HG02943 (cell line): ENCODE data around the gene GATM.
"Not testable (repeated sequence)": the region's sequence is repeated elsewhere in the genome, so short reads cannot be mapped to it uniquely, and the experiment has no call there.

ENCODE experiments used
- ATAC-seq: cut with Tn5 transposase; IDR thresholded peaks from one replicate; pipeline ENCODE4 v1.9.1; 2021; ENCODE audit warnings: mild to moderate bottlenecking, low read depth, moderate library complexity; ENCODE audit not compliant: unreplicated experiment

GATM gene

DNA sequence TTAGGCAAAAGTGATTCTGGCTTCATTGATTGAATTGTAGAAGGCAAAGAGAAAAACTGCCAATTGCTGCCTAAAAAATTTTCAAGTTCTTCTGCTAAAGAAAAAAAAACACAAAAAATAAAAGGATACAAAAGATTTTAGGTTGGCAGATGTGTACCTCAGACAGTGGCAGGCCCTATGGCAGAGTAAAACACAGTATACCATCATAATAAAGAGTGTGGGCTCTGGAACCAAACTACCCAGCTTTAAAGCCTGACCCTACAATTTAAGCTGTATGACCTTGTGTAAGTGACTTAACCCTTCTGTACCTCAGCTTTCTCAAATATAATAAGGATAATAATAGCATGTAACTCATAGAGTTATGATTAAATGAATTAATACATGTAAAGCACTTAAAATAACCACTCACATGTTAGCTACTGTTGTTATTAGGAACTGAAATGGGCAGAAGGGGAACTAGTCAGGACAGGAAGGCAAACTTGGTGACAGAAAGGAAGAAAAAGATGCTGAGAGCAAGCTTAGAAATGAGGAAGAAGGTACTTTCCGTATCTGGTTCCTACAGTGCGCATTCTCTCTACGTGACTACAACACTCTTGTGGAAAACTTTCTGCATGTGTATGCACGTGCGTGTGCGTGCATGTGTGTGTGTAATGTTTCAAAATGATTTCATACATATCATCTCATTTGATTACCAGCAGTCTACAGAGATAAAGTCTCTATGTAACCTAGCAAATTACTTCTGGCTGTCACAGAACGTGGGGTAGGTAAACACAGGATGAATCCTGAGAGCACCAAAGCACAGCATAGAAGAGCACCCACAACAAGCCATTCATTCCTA, 13.6 kb upstream of the GATM start:
- peak; percentile 90 for ATAC-seq

DNA sequence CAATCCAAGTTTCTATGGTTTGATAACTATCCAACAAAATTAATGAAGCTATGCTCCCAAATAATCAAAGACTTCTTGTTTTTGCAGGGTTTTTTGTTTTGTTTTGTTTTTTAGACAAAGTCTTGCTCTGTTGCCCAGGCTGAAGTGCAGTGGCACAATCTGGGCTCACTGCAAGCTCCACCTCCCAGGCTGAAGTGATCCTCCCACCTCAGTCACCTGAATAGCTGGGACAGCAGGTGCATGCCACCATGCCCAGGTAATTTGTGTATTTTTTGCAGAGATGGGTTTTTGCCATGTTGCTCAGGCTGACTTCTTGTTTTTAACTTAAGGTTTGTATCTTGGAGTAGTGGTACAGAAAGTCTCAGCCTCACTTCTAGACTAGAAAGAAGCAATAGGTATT, 11.0 kb upstream of the GATM start:
- no peak for ATAC-seq

DNA sequence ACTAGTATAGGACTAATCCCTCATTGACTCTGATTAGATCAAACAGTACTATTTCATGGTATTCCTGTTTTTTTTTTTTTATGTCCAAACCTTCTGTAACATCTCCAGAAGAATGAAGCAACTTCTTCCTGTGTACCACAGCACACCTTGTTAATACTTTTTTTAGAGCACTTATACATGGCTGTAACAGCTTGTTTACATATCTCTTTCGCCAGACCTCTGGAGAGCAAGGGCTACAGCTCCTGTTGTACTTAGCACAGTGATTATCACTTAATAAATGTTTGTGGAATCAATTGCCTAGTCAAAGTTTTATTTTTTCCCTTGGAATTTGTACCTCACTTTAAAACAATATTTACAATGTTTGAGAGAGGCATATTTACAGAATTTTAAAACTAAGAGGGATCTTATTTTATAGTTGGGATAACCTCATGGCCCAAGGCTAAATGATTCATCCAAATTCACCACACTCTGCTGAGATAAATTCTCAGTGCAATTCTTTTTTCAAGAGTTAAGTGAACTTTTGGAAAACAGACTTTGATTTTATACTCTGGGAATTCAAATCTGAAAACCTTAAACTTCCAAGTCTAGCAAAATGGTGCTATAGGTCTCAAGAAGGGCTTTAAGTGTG, 9.2 kb upstream of the GATM start:
- ATAC-seq = no peak

DNA sequence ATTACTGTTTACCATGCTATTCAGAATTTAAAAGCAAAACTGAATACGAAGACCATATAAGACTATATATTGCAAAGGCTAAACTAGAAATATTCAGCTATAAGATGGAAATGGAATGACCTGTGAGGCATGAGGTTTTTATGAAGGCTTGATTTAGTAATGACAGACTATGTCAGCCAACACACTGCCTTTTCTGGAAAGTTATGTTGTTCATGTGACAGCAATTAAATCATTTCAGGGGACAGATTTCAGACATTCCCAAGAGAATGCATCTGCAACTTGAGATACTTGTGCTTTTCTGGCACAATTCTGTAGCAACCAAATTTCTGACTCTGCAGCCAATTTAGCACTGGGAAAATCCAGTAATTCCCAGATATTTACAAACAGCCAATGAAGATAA, 8.6 kb upstream of the GATM start:
- no peak for ATAC-seq

DNA sequence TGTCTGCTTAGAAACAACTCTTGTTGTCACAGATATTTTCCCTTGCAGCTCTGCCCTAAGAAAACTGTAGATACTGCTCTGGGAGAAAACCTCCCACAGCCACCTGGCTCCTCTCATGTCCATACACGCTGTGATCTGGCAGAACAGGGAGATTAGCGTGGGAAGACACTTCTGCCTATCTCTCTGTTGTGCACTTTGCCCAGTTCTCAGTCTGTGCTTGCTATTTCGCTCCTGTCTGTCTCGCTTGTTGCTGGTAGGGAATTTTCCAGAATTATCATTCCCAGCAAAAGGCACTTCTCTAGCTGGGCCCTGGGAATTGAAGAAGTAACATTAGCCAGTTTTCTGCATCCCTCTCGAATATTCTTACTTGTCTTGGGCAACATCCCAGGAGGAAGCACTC, 8.1 kb upstream of the GATM start:
- ATAC-seq = no peak

DNA sequence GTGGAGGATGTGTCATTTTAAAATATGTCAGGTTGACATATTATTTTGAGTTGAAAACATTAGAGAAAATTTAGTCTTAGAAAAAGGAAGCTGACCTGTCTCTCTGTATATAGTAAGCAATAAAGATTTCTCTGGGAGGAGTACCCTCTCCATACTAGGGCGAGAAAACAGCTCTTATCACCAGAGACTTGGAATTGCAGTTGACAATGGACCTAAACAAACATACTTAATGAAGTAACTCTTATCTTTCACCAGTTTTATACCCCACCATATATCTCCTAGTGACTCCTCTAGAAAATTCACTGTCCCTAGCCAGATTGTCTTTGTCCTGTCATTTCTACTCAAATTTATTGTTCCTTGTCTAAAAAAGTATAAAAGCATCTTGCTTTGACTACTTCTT, 7.2 kb upstream of the GATM start:
- no peak for ATAC-seq

DNA sequence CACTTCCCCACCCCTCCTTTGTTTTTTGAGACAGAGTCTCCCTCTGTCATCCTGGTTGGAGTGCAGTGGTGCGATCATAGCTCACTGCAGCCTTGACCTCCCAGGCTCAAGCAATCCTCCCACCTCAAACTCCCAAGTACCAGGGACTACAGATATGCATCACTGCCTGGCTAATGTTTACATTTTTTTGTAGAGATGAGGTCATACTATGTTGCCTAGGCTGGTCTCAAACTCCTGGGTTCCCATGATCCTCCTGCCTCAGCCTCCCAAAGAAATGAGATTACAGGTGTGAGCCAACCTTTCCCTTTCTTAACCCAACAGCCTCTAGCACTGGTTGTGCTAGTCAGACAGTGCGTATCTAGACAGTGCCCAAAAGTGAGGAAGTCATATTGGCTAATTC, 6.4 kb upstream of the GATM start:
- ATAC-seq = no peak

DNA sequence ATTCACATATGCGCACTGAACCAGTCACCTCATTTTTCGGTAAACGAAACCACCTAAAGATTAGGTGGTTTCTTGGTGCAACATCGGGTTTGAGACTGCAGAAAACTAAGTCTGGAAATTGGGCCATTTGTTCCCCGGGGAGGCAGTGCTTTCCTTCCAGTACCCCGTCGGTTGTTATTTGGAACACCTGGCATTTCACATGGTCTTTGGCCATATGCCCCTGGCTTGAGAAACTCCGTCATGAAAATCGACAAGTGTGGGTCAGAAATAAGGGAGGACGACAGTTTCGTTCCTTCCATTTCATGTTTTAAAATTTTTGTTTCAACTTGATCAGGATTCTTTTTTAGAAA, 544 bp upstream of the GATM start:
- no peak for ATAC-seq

DNA sequence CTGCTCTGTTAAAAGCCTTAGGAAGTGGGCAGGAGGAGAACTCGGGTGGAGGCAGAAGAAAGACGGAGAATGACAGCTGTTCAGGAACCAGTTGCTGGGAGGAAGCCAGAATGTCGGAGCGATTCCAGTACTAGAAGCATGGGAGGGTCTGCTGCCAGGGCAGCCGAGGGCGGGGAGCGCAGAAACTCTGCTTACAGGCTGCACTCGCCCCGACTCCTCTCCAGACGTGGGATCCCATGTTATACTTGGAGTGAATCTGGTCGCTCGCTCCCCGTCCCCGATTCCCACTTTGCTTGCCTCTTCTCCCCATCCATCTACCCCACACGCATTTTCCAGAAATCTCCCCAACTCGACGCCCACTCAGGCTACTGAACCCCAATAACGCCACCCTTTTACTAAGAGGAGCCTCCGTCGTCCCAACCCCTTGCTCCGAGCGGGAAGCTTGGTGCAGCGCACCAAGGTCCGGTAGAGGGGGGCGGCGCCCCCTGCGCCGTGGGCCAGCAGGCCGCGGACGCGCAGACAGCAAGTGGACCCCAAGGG, 665 bp downstream of the GATM start:
- ATAC-seq = no peak

DNA sequence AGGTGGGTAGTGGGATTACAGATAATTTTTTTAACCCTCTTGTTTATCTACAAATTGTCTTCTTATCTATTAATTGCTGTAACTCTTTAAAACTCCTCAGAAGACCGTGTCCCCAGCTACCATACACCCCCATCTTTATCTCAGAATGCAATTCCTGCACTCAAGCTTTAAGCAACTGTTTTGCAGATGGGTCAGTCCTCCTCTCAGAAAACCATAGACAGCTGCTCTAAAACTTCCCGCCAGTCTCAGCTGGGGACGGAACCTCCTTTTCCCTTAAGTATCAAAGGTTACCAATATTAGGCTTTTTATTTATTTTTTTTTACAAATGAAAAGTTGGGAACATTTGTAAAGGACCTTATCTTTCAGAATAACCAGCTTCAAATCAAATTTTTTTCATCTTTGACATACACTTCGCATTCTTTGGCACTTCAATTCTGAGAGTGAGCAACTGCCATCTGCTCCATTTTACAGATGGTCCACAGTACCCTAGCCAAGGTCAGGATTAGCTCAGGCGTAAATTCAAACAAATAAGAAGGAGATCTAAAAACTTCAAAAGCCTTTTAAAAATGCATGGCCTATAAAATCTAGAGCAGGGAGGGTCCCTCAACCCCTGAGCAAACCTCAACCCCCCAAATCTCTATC, 1.3 kb downstream of the GATM start:
- ATAC-seq = no peak

DNA sequence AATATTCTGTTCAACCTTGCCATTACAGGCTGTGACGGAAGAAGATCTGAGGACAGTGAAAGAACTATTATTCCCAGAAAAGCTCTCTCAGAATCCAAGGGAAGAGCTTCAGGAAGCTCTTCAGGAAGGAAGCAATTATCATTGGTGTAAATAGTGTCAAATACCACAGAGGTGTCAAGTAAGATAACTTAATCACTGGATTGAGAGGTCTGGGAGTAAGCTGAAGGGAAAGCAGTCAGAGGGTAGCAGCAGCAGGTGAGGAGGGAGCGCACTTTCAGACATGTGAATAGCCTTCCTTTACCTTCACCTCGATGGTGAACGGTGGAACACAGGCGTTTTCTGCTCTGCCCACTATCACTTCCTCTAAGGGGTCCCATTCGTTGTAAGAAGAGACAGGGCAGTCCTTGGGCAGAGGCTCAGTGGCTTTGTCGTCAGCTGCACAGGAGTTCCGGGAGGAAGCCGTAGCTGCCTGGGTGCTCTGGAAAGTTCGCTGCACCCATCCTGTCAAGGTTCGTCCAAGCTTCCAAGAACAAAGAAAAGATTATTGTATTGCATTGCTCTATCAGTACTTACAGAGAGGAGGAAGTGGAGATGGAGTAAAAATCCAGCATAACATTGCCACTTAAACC, 1.9 kb downstream of the GATM start:
- no peak for ATAC-seq

DNA sequence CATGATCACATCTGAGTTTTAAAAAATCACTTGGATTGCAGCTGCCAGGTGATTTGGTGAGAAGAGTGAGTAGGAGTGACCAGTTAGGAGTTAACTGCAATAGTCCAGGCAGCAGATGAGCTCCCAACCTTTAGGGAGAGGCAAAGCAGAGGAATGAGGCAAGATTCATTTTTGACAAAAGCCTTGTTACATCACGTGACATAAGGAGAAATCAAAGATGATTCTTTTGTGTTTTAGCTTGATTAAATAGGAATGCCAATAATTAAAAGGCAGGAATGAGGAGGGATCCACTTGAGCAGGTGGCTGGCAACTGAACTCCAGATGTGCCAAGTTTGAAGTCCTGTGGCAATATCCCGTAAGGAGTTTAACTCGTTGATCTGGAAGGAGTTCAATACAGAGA, 2.5 kb downstream of the GATM start:
- no peak for ATAC-seq

DNA sequence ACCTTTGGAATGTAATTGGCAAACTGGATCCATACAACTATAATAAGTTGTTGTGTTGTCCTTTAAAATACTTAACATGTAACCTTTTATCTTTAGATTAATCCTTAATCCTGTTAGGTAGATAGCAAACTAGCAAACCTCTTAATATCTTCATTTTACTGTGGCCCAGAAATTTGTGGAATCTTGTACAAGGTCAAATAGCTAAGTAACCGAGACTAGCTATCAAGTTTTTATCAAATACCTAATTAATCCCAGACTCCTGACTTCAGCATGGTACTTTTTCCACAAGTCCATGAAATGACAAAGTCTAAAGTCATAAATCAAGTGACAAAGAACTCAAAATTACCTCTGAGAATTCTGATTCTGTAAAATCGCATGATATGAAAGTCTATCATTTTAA, 4.4 kb downstream of the GATM start:
- ATAC-seq = no peak

DNA sequence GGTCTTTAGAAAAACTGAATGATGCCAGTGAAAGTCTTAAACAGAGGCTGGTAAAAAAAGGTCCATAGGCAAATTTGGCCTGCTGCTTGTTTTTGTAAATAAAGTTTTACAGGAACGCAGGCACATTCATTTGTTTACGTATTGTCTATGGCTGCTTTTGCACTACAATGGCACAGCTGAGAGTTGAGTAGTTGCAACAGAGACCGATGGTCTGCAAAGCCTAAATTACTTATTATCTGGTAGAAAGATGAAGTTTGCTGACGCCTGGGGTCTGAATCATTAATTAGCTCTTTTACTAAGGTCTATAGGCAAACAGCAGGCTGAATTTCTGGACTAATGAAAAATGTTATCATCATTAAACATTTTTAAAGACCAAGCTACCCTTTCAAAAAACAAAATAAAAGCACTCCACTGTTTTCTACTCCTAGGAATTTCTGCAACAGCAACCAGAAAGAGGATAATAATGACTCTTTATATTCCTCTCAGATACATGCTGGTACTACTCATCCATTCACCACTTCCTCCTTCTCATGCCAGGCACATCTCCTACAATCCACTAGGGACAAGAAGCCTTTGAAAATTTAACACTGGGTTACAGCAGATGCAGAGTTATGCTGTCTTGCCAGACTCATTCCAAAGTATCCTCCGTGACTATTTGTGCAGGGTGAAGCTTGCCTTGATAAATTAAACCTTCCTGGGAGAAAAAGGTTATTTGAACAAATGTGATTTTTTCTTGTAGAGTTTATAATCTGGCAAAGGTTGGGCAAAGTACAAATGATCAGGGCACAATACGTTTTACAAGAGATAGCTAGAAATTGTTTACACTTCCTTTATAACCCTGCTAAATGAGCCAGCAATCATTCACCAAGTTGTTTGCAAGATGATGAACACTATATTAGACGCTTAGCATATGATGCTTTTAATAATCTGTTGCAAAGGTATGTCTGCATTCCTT, 6.0 kb downstream of the GATM start:
- no peak for ATAC-seq

DNA sequence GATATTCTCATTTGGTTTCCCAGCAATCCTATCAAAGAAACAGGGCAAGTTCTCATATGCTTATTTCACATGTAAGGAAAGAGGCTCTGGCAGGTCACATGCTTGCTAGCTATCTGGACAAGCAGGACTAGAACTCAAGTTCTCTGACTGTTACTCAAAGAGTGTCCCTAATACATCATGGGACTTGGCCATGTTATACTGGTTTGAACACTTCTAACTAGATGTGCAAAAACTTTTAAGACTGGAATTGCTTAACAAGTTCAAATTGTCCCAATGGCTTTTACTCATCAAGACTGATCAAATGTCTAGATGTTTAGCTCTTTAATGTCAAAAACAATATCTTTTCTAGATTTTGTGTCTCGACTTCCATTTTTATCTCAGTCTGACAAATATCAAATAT, 6.8 kb downstream of the GATM start:
- ATAC-seq = no peak

DNA sequence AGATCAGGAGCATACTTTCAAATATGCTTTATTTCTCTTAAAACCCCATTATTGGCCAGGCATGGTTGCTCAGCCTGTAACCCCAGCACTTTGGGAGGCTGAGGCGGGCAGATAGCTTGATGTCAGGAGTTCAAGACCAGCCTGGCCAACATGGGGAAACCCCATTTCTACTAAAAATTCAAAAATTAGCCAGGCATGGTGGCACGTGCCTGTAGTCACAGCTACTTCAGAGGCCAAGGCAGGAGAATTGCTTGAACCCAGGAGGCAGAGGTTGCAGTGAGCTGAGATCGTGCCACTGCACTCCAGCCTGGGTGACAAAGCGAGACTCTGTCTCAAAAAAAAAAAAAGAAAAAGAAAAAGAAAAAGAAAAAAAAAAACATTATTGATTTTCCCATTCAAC, 8.3 kb downstream of the GATM start:
- not testable (repeated sequence) for ATAC-seq

DNA sequence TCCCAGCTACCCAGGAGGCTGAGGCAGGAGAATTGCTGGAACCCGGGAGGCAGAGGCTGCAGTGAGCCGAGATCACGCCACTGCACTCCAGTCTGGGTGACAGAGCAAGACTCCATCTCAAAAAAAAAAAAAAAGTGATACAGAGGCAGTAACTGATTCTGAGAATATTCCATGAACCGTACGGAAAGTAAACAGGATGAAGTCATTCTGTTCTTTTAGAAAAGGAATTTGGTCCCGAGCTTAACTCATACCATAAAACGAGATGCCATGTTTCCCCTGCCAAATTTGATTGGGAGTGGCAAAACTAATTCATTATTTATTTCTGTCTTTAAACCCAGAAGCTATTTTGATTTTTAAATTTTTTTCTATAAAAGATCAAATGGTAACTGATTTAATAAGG, 11.1 kb downstream of the GATM start:
- not testable (repeated sequence) for ATAC-seq

DNA sequence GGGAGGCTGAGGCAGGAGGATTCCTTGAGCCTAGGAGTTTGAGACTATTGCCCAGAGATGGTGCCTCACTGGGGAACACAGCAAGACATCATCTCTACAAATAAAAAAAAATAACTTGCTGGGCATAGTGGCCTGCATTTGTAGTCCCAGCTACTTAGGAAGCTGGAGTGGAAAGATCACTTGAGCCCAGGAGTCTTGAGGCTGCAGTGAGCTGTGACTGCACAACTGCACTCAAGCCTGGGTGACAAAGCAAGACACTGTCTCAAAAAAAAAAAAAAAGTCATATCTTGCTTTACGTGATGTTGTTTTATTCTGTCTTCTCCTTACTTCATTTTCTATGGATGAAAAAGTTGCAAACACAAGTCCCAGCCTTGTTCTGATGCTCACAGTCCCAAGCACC, 14.1 kb downstream of the GATM start:
- no peak for ATAC-seq

DNA sequence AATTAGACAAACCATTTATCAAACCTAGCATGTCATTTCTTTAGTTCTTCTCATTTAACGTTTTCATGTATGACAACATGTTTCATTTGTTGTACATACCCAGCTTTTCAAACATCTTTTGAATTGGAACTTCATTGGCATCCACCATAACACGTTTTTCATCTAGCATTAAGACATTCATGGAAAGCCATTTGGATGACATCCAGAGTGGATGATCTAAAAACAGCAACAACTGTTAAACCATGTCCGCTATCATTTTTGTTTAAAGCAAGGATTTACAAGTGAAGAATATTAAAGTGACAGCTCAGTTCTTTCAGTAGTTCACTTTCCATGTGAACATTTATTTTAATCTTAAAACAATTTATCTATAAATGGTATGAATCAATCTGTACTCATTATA, 14.5 kb downstream of the GATM start:
- ATAC-seq = no peak

DNA sequence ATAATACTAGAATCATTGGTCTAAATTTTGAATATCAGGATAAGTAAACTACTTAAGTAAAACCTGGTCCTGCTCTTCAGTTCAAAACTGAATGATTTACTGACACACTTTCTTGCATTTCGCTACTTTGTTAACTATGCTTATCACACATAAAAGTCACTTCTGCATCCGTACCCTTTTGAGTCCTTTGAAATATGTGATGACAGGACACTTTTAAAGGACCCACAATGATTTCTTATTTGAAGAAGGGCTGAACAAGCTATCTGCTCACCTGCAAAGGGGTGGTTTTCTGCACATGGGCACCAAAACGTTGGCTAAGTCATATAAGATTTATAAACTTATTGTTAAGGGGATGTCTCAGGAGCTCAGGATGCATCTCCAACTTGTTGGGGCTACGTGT, 15.0 kb downstream of the GATM start:
- no peak for ATAC-seq
